Upper lobe of right lung (tissue), 1 donor: ENCODE results near the gene ASMT. TPM values are rescaled to one million over a fixed set of nuclear protein-coding genes. Genes with fewer than 3 reads are reported as not detected.
"Not testable (repeated sequence)": the region's sequence is repeated elsewhere in the genome, so short reads cannot be mapped to it uniquely, and the experiment has no call there.

ENCODE experiments used
- ATAC-seq: fragments of 200-7000 bp; cut with Tn5 transposase; one replicate; pipeline ENCODE4 v1.9.1; 2020; ENCODE audit warnings: mild to moderate bottlenecking, moderate library complexity
- DNase-seq: peaks from one replicate; pipeline ENCODE4 v3.0.0-alpha.2; 2020
- H3K27ac ChIP-seq: fragments of 200-600 bp; one replicate; pipeline ENCODE4 v1.8.0; 2022
- H3K27me3 ChIP-seq: fragments of 200-600 bp; one replicate; pipeline ENCODE4 v1.8.0; 2022; ENCODE audit warnings: mild to moderate bottlenecking
- H3K36me3 ChIP-seq: fragments of 200-600 bp; one replicate; pipeline ENCODE4 v1.8.0; 2022
- H3K4me1 ChIP-seq: fragments of 200-600 bp; one replicate; pipeline ENCODE4 v1.8.0; 2022
- H3K4me3 ChIP-seq: fragments of 200-600 bp; one replicate; pipeline ENCODE4 v1.8.0; 2022; ENCODE audit warnings: mild to moderate bottlenecking
- H3K9me3 ChIP-seq: fragments of 200-600 bp; one replicate; pipeline ENCODE4 v1.8.0; 2022
- CTCF ChIP-seq: fragments of 200-600 bp; IDR thresholded peaks from one replicate; pipeline ENCODE4 v1.8.0; 2022; ENCODE audit warnings: antibody characterized with exemption
- intact Hi-C: fragments of 100-400 bp; cut with DNase I; formaldehyde crosslinking; loops from one replicate; pipeline ENCODE4 v1.11.0; 2022
- total RNA-seq: library from RNA; stranded (reverse); fragmentation: NEBNext Ultra II Directional; extraction: Animal tissue kit (Norgen Biotek cat#: 25700); gene quantifications from one replicate; pipeline ENCODE4 v1.2.1, GENCODE V29; 2021
- donor health status: DM: no; HTN: yes; CAD: no; lungs with severe emphysema.

Gene ASMT
- total RNA-seq, 1 donor from 2014 or later = not detected

- ATAC-seq = peak; percentile 70
These were observed 37.4 kb downstream of the ASMT start for GRCh38 chrX:1652011-1652811.

GRCh38 chrX:1656379-1656778, 41.5 kb downstream of the ASMT start:
- no peaks in the 10 kb centered on the region for H3K36me3 ChIP-seq
- no peak for ATAC-seq

More at GRCh38 chrX:1652011-1652811, 37.4 kb downstream of the ASMT start:
- H3K4me3 ChIP-seq, DNase-seq, H3K4me1 ChIP-seq, H3K27me3 ChIP-seq, H3K9me3 ChIP-seq, H3K27ac ChIP-seq, intact Hi-C loops, H3K36me3 ChIP-seq: not testable (repeated sequence)
- peak; percentile 85 for TF ChIP-seq CTCF

GRCh38 chrX:1657367-1658070, 42.7 kb downstream of the ASMT start:
- H3K4me3 ChIP-seq = peak overlapping the region; percentile 34
- peak; percentile 49 for ATAC-seq
- no peak for TF ChIP-seq CTCF

More at GRCh38 chrX:1656379-1656778, 41.5 kb downstream of the ASMT start:
- no peaks in the 10 kb centered on the region for H3K27me3 ChIP-seq
- H3K27ac ChIP-seq = no peak overlapping the region
- no peaks in the 10 kb centered on the region for H3K4me1 ChIP-seq
- TF ChIP-seq CTCF = no peak
- DNase-seq = no peak
- H3K4me3 ChIP-seq = no peak overlapping the region
- intact Hi-C loops = no loop called here
- no peaks in the 10 kb centered on the region for H3K9me3 ChIP-seq

GRCh38 chrX:1658071-1658491, 43.2 kb downstream of the ASMT start:
- Histone ChIP-seq H3K27me3 (no peaks in the 10 kb centered on the region), H3K36me3 (no peaks in the 10 kb centered on the region), H3K4me1 (no peaks in the 10 kb centered on the region), H3K27ac (peak overlapping the region; percentile 30), H3K9me3 (no peaks in the 10 kb centered on the region), H3K4me3 (peak overlapping the region; percentile 34)
- no peak for DNase-seq
- ATAC-seq = no peak
- intact Hi-C loops = no loop called here
- TF ChIP-seq CTCF = no peak

More at GRCh38 chrX:1657367-1658070, 42.7 kb downstream of the ASMT start:
- Histone ChIP-seq H3K27ac (peak overlapping the region; percentile 30), H3K9me3 (no peaks in the 10 kb centered on the region), H3K4me1 (no peaks in the 10 kb centered on the region), H3K36me3 (no peaks in the 10 kb centered on the region), H3K27me3 (no peaks in the 10 kb centered on the region)
- intact Hi-C loops = no loop called here
- no peak for DNase-seq

- ATAC-seq = no peak
These were observed 45.0 kb downstream of the ASMT start for GRCh38 chrX:1659664-1660461.

More at GRCh38 chrX:1659664-1660461, 45.0 kb downstream of the ASMT start:
- no peaks in the 10 kb centered on the region for H3K27me3 ChIP-seq
- no peak overlapping the region for H3K4me3 ChIP-seq
- no peak for DNase-seq
- no peaks in the 10 kb centered on the region for H3K9me3 ChIP-seq
- no peak overlapping the region for H3K27ac ChIP-seq
- no peak for TF ChIP-seq CTCF
- intact Hi-C loops = loop anchor here (10.0 kb wide), 1 partner anchor 935 kb away; no protein-coding TSS in a partner anchor
- no peaks in the 10 kb centered on the region for H3K36me3 ChIP-seq
- H3K4me1 ChIP-seq = no peaks in the 10 kb centered on the region
